H1 (cell line): ENCODE measurements around the gene GRID1.

ENCODE experiments used
- CEBPB ChIP-seq: IDR thresholded peaks from 2 replicates; pipeline ENCODE4 v1.6.1; 2012; ENCODE audit warnings: low read depth, low read length
- CHD1 ChIP-seq: IDR thresholded peaks from 2 replicates; pipeline ENCODE4 v1.6.1; 2012; ENCODE audit warnings: low read depth, low read length, improper control_type of control experiment
- EZH2 ChIP-seq: fragments of 200-600 bp; sonication (generic); IDR thresholded peaks from 2 replicates; pipeline ENCODE4 v1.7.1; 2012; ENCODE audit warnings: low read depth, mild to moderate bottlenecking, moderate library complexity, low read length, inconsistent platforms; ENCODE audit not compliant: severe bottlenecking
- HDAC6 ChIP-seq: IDR thresholded peaks from one replicate; pipeline ENCODE4 v1.7.1; 2012; ENCODE audit warnings: low read depth, mild to moderate bottlenecking, inconsistent platforms, low read length, moderate library complexity
- JUND ChIP-seq: IDR thresholded peaks from 2 replicates; pipeline ENCODE4 v1.6.1; 2011; ENCODE audit warnings: mild to moderate bottlenecking, improper control_type of control experiment, low read length
- MAX ChIP-seq: IDR thresholded peaks from 2 replicates; pipeline ENCODE4 v1.6.1; 2012; ENCODE audit warnings: inconsistent platforms
- POLR2AphosphoS5 ChIP-seq: IDR thresholded peaks from 2 replicates; pipeline ENCODE4 v1.6.1; 2011; ENCODE audit warnings: low read depth, low read length
- RBBP5 ChIP-seq: IDR thresholded peaks from 2 replicates; pipeline ENCODE4 v1.7.1; 2012; ENCODE audit warnings: low read depth, mild to moderate bottlenecking, inconsistent platforms, low read length, moderate library complexity, borderline replicate concordance
- SAP30 ChIP-seq: fragments of 300-600 bp; sonication (generic); IDR thresholded peaks from 2 replicates; pipeline ENCODE4 v1.7.1; 2012; ENCODE audit warnings: low read length, moderate library complexity, mild to moderate bottlenecking, inconsistent platforms; ENCODE audit not compliant: insufficient read depth, insufficient replicate concordance
- TAF1 ChIP-seq: IDR thresholded peaks from 2 replicates; pipeline ENCODE4 v1.6.1; 2011; ENCODE audit warnings: mild to moderate bottlenecking, low read depth, low read length
- USF2 ChIP-seq: IDR thresholded peaks from 2 replicates; pipeline ENCODE4 v1.6.1; 2011; ENCODE audit warnings: low read length, improper control_type of control experiment
- YY1 ChIP-seq: IDR thresholded peaks from 2 replicates; pipeline ENCODE4 v1.6.1; 2011; ENCODE audit warnings: low read depth, mild to moderate bottlenecking, low read length
- TF ChIP-seq, protein P1 (sequence below), 3 experiments: IDR thresholded peaks; 1 replicate in 2 of 3; 2 replicates in 1 of 3; pipeline versions ENCODE4 v1.5.1 to v1.6.1; 2011; ENCODE audit warnings: low read length in 3 of 3, mild to moderate bottlenecking in 3 of 3, inconsistent platforms in 2 of 3, low read depth in 1 of 3, moderate library complexity in 1 of 3; ENCODE audit not compliant: insufficient read depth in 1 of 3; ENCODE audit errors: control extremely low read depth in 1 of 3

DNA sequence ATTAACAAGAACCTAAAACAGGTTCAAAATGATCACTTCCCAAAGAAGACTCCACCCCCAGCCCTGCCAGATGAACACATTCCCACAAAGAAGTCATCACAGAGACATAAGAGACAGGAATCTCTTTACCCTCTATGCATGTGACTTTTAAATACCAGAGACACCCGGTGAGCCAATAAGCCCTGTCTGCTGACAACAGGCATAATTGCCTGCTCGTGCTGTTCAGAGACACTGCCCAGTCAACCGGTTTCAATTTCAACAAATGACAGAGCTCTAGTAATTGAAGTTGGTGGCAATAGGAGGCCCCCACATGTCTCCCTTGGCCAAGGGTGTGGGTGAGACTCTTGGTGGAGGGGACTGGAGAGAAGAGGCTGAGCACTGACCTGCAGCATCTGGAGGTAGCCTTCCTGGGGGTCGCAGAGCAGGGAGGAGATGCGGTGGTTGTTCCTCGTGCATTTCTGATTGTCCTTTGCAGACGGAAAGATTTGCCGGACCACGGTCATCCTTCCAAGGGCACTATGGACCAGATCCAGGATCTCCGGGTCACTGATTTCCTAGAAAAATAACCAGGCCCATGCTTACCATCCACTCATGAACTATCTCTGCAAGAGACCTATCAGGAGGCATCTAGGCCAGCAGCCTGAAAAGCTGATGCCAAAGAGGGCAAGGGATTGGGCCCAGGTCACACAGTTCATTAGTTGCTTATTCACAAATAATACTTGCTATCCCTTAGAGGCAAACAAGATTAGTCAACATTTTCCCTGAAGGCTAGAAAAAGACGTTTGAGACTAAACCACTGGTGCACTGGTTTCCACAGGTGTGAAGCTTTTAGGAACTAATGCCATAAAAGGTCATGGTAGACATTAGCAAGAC is 497.7 kb downstream of the GRID1 start:
- no peak for TF ChIP-seq MAX
- TF ChIP-seq, protein P1, sequence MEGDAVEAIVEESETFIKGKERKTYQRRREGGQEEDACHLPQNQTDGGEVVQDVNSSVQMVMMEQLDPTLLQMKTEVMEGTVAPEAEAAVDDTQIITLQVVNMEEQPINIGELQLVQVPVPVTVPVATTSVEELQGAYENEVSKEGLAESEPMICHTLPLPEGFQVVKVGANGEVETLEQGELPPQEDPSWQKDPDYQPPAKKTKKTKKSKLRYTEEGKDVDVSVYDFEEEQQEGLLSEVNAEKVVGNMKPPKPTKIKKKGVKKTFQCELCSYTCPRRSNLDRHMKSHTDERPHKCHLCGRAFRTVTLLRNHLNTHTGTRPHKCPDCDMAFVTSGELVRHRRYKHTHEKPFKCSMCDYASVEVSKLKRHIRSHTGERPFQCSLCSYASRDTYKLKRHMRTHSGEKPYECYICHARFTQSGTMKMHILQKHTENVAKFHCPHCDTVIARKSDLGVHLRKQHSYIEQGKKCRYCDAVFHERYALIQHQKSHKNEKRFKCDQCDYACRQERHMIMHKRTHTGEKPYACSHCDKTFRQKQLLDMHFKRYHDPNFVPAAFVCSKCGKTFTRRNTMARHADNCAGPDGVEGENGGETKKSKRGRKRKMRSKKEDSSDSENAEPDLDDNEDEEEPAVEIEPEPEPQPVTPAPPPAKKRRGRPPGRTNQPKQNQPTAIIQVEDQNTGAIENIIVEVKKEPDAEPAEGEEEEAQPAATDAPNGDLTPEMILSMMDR (IDR thresholded peaks at IDR 0.05; ENCODE audit: control extremely low read depth in 1 of 3, insufficient read depth in 1 of 3, low read depth in 1 of 3, low read length in 3 of 3): no peak
- no peak for TF ChIP-seq POLR2AphosphoS5
- no peak for TF ChIP-seq CEBPB
- TF ChIP-seq TAF1: no peak
- TF ChIP-seq JUND: no peak
- TF ChIP-seq YY1: no peak
- no peak for TF ChIP-seq USF2
- no peak for TF ChIP-seq CHD1
- no peak for TF ChIP-seq RBBP5
- no peak for TF ChIP-seq EZH2
- no peak for TF ChIP-seq SAP30
- no peak for TF ChIP-seq HDAC6
